Natural killer cell (primary cell): ENCODE measurements around the gene LPAR5. TPM values are rescaled to one million over a fixed set of nuclear protein-coding genes. Genes with fewer than 3 reads are reported as not detected.

Experiments used
- ATAC-seq, 3 donors: fragments of 150-1000 bp in 2 of 3; fragments of 200-7000 bp in 1 of 3; cut with Tn5 transposase; 1 replicate in 1 of 3; 2 replicates in 2 of 3; pipeline ENCODE4 v1.10.0; 2021; ENCODE audit warnings: mild to moderate bottlenecking in 2 of 3, moderate library complexity in 2 of 3
- DNase-seq, 2 donors: peaks; one replicate each; pipeline versions ENCODE4 v3.0.0 to v3.0.0-alpha.2; 2013 to 2021; ENCODE audit warnings: mixed read lengths in 1 of 2
- H3K27ac ChIP-seq: one replicate; pipeline ENCODE4 v1.5.1; 2013; ENCODE audit warnings: mild to moderate bottlenecking, low read length
- H3K27me3 ChIP-seq: one replicate; pipeline ENCODE4 v1.6.1; 2013; ENCODE audit warnings: low read length; ENCODE audit not compliant: control insufficient read depth, insufficient read depth
- H3K36me3 ChIP-seq: one replicate; pipeline ENCODE4 v1.6.1; 2013; ENCODE audit warnings: low read length; ENCODE audit not compliant: control insufficient read depth, insufficient read depth
- H3K4me1 ChIP-seq: one replicate; pipeline ENCODE4 v1.6.1; 2013; ENCODE audit warnings: low read length; ENCODE audit not compliant: control insufficient read depth, insufficient read depth
- H3K4me3 ChIP-seq: one replicate; pipeline ENCODE4 v1.5.1; 2013; ENCODE audit warnings: low read length
- H3K9me3 ChIP-seq: one replicate; pipeline ENCODE4 v1.6.1; 2013; ENCODE audit warnings: low read length; ENCODE audit not compliant: control insufficient read depth, insufficient read depth
- H3K27ac Mint-ChIP-seq, 2 donors: one replicate each; pipeline ENCODE4 v1.8.0; 2022; ENCODE audit warnings: mild to moderate bottlenecking in 2 of 2, mixed read lengths in 2 of 2, moderate library complexity in 1 of 2
- H3K27me3 Mint-ChIP-seq, 2 donors: one replicate each; pipeline ENCODE4 v1.8.0; 2022; ENCODE audit warnings: low read depth in 2 of 2, mixed read lengths in 2 of 2
- H3K36me3 Mint-ChIP-seq: one replicate; pipeline ENCODE4 v1.8.0; 2022; ENCODE audit warnings: mixed read lengths
- H3K4me1 Mint-ChIP-seq, 2 donors: one replicate each; pipeline ENCODE4 v1.8.0; 2022; ENCODE audit warnings: mixed read lengths in 2 of 2
- H3K4me3 Mint-ChIP-seq: one replicate; pipeline ENCODE4 v1.8.0; 2022; ENCODE audit warnings: mild to moderate bottlenecking, moderate library complexity, mixed read lengths
- H3K9me3 Mint-ChIP-seq, 2 donors: one replicate each; pipeline ENCODE4 v1.8.0; 2022; ENCODE audit warnings: mixed read lengths in 2 of 2
- CTCF ChIP-seq: fragments of 200-600 bp; IDR thresholded peaks from one replicate; pipeline ENCODE4 v1.8.0; 2022; ENCODE audit warnings: antibody characterized with exemption
- WGBS: methylation state at CpG from one replicate; pipeline ENCODE4 v1.1.7; 2013; ENCODE audit warnings: missing lambda C conversion rate; ENCODE audit not compliant: insufficient coverage; 5-methylcytosine and 5-hydroxymethylcytosine counted together
- intact Hi-C: fragments of 100-400 bp; cut with micrococcal nuclease; formaldehyde crosslinking; loops from one replicate; pipeline ENCODE4 v1.14.2; 2022
- total RNA-seq, 4 donors: library from RNA; stranded (reverse); fragments of 120-200 nt in 1 of 4; gene quantifications; one replicate each; pipeline versions ENCODE4 v1.2.3 to v1.2.4, GENCODE V29; 2013 to 2022

LPAR5 gene
- total RNA-seq, 3 donors from 2014 or later (not counting 1 experiment from before 2014, with no cell fraction given): 10.0 to 27.8 (median 17.3) TPM

GRCh38 chr12:6607751-6608591 lies 27.8 kb downstream of the LPAR5 start:
- no peaks in the 10 kb centered on the region for H3K9me3 Mint-ChIP-seq
- peak; percentile 43 to 69 (median 53) for ATAC-seq
- peaks cover 40 to 53% of the 10 kb centered on the region in 2 donors for H3K4me1 Mint-ChIP-seq
- H3K36me3 ChIP-seq: no peaks in the 10 kb centered on the region
- H3K9me3 ChIP-seq: no peaks in the 10 kb centered on the region
- no peak overlapping the region for H3K27ac Mint-ChIP-seq
- no peak overlapping the region for H3K4me3 Mint-ChIP-seq
- peak; percentile 49 to 87 for DNase-seq
- H3K36me3 Mint-ChIP-seq: no peaks in the 10 kb centered on the region
- WGBS: 3% methylated on average over 8 of the region's 8 CpGs
- H3K4me1 ChIP-seq: peaks cover 59% of the 10 kb centered on the region
- TF ChIP-seq CTCF: no peak
- H3K27me3 ChIP-seq: no peaks in the 10 kb centered on the region
- no peaks in the 10 kb centered on the region for H3K27me3 Mint-ChIP-seq
- no peak overlapping the region for H3K4me3 ChIP-seq
- intact Hi-C loops: loop anchor here (1.0 to 5.0 kb wide), 7 partner anchors 41 to 271 kb away; partner anchors contain the start of genes GAPDH, ING4, MLF2 and NOP2
- peak overlapping the region; percentile 97 for H3K27ac ChIP-seq

- peaks cover 11% of the 10 kb centered on the region for H3K36me3 Mint-ChIP-seq
- Histone ChIP-seq H3K27ac (peak overlapping the region; percentile 97), H3K4me1 (peaks cover 58% of the 10 kb centered on the region), H3K9me3 (no peaks in the 10 kb centered on the region), H3K36me3 (peaks cover 10% of the 10 kb centered on the region), H3K27me3 (no peaks in the 10 kb centered on the region), H3K4me3 (peak overlapping the region; percentile 92)
- peak; percentile 63 to 80 for DNase-seq
- ATAC-seq: peak; percentile 18 to 47 (median 25)
- H3K27ac Mint-ChIP-seq: no peak overlapping the region
- H3K9me3 Mint-ChIP-seq: no peaks in the 10 kb centered on the region
- peaks cover 44 to 53% of the 10 kb centered on the region in 2 donors for H3K4me1 Mint-ChIP-seq
- no peaks in the 10 kb centered on the region for H3K27me3 Mint-ChIP-seq
- H3K4me3 Mint-ChIP-seq: no peak overlapping the region
- intact Hi-C loops: loop anchor here (5.0 kb wide), 5 partner anchors 39 to 269 kb away; partner anchors contain the start of genes GAPDH, MLF2 and NOP2
- under 1% methylated on average over 62 of the region's 70 CpGs for WGBS
- no peak for TF ChIP-seq CTCF
Observed at GRCh38 chr12:6606331-6607131, 29.2 kb downstream of the LPAR5 start.

GRCh38 chr12:6605421-6606330 lies 30.1 kb downstream of the LPAR5 start:
- peak; percentile 1 to 17 (median 6) for ATAC-seq
- intact Hi-C loops: loop anchor here (5.0 kb wide), 5 partner anchors 38 to 268 kb away; partner anchors contain the start of genes GAPDH, MLF2 and NOP2
- Histone ChIP-seq H3K9me3 (no peaks in the 10 kb centered on the region), H3K27me3 (no peaks in the 10 kb centered on the region), H3K4me1 (peaks cover 58% of the 10 kb centered on the region), H3K4me3 (peak overlapping the region; percentile 92), H3K27ac (peak overlapping the region; percentile 97), H3K36me3 (peaks cover 19% of the 10 kb centered on the region)
- peaks cover 49 to 51% of the 10 kb centered on the region in 2 donors for H3K4me1 Mint-ChIP-seq
- DNase-seq: peak in 1 of 2 donors; percentile 76
- no peak for TF ChIP-seq CTCF
- WGBS: 2% methylated on average over 15 of the region's 18 CpGs
- no peaks in the 10 kb centered on the region for H3K9me3 Mint-ChIP-seq
- no peak overlapping the region for H3K4me3 Mint-ChIP-seq
- H3K27me3 Mint-ChIP-seq: no peaks in the 10 kb centered on the region
- no peak overlapping the region for H3K27ac Mint-ChIP-seq
- peaks cover 19% of the 10 kb centered on the region for H3K36me3 Mint-ChIP-seq
